Astrocyte of the spinal cord (primary cell): ENCODE measurements around the gene CHODL.

Source experiments
- DNase-seq: peaks from one replicate; pipeline ENCODE4 v3.0.0; 2011; ENCODE audit warnings: low read depth, low spot score
- H3K4me3 ChIP-seq: 2 replicates; pipeline ENCODE4 v1.5.1; 2011; ENCODE audit warnings: low read depth, mild to moderate bottlenecking, low read length, moderate library complexity
- CTCF ChIP-seq: IDR thresholded peaks from 2 replicates; pipeline ENCODE4 v1.5.1; 2012; ENCODE audit warnings: low read depth, mild to moderate bottlenecking, low read length, inconsistent platforms
- in situ Hi-C: cut with HindIII; loops from 2 replicates; pipeline ENCODE4 v1.10.0; 2017; ENCODE audit warnings: low sequenced_read_pairs

The CHODL gene

DNA sequence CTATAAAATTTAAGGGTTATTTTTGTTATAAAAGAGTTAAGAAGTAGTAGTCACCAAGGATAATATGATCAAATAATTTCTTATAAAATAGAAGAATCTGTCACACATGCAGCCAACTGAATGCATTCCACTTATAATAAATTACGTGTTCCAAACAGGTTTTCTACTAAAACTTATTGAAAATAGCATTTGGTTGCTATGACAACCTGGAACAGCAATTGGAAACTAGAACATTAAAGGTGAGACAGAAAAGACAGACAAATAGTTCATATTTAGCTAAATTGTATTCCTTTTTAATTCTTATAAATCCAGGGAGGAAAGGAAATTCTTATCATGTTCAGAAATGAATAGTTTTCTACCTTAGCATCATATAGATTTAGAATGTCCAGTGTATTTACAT is 9.1 kb upstream of the CHODL start:
- TF ChIP-seq CTCF: no peak
- in situ Hi-C loops: no loop called here
- DNase-seq: no peak
- no peak overlapping the region for H3K4me3 ChIP-seq

- in situ Hi-C loops: no loop called here
- TF ChIP-seq CTCF: no peak
- peak overlapping the region; percentile 40 for H3K4me3 ChIP-seq
- DNase-seq: peak; percentile 42
Observed at GRCh38 chr21:18245464-18245967, 883 bp downstream of the CHODL start.

DNA sequence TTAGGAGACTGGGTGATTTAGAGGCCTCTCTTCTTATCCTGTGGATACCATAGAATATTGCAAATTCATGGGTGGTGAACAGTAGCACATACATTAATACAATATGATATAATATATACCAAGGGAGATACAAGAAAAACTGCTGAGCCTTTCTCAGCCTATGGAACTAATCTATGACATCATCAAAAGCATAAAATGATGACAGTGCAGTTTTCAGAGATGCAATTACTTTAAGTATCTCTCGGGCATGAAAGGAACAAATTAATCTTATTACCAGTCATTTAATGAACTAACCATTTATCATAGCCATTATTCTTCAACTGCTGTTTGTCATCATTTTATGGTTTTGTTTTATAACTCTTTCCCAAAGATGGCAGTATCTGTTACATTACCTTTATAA is 3.5 kb downstream of the CHODL start:
- in situ Hi-C loops: no loop called here
- DNase-seq: no peak
- H3K4me3 ChIP-seq: no peak overlapping the region
- no peak for TF ChIP-seq CTCF

DNA sequence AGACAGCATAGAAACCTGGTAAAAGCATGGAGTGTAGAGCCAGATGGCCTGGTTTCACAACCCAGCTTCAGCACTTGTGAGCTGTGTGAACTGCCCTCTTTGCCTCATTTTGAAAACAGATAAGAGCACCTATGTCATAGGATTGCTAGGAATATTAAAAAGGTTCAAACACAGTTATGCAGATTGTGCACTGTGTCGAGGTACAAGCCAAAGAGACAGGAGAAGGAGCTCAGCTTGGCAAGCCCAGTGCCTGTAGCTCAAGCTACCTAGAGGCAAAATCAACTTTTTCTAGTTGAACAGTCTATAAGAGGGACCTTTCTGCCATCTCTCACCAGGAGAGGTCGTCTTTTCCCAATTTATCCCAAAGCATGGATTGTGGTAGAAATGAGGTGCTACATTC is 5.0 kb downstream of the CHODL start:
- no peak for DNase-seq
- in situ Hi-C loops: no loop called here
- TF ChIP-seq CTCF: no peak
- H3K4me3 ChIP-seq: no peak overlapping the region

- H3K4me3 ChIP-seq: no peak overlapping the region
- no peak for DNase-seq
- TF ChIP-seq CTCF: no peak
- in situ Hi-C loops: no loop called here
Observed at GRCh38 chr21:18251065-18251464, 6.4 kb downstream of the CHODL start.

GRCh38 chr21:18252256-18252655 is 7.6 kb downstream of the CHODL start:
- TF ChIP-seq CTCF: no peak
- no peak overlapping the region for H3K4me3 ChIP-seq
- in situ Hi-C loops: no loop called here
- DNase-seq: no peak

GRCh38 chr21:18252680-18253079 is 8.0 kb downstream of the CHODL start:
- H3K4me3 ChIP-seq: no peak overlapping the region
- no peak for DNase-seq
- no peak for TF ChIP-seq CTCF
- in situ Hi-C loops: no loop called here
